LoVo (cell line): ENCODE results near the gene ATP9B.

Source experiments
- DNase-seq: peaks from one replicate; pipeline ENCODE4 v3.0.0-alpha.2; 2016; ENCODE audit warnings: low spot score

The ATP9B gene

GRCh38 chr18:79199691-79200374 lies 130.6 kb downstream of the ATP9B start:
- DNase-seq: no peak

- peak; percentile 7 for DNase-seq
Observed at GRCh38 chr18:79200546-79201268, 131.5 kb downstream of the ATP9B start.

- DNase-seq: peak; percentile 55
Observed at GRCh38 chr18:79203017-79203605, 133.9 kb downstream of the ATP9B start.

GRCh38 chr18:79204889-79205807 lies 136.0 kb downstream of the ATP9B start:
- no peak for DNase-seq

DNA sequence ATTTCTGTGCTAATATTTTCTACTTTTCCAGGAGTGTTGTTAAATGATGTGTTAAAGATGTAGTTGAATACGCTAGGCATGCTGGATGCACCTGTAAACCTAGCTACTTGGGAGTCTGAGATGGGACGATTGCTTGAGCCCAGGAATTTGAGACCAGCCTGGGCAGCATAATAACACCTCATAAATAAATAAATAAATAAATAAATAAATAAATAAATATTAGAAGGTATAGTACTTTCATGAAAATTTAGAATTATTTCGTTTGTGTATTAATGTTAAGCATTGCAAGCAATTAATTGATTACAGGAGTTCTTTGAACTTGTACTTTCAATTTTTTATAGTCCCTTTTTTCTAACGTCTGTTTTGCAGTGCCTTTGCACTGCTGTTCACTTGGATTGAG lies 137.2 kb downstream of the ATP9B start:
- DNase-seq: no peak

DNA sequence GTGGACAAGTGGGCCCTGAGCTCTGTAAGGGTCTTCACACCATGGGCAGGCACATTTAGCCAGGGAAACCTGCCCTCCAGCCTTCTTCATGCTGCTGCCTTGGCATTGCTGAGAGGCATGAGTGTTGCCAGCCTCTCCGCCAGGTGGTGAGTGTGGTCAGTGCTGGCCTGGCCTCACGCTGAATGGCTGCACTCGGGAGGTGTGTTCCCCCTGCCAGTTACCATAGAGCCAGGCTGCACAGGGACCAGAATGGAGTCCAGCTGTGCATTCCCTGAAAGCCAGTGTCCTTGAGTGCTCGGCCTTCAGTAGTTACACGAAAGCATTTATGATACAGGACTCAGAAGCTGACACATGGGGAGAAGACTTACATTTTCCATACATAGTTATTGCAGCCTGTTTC lies 139.7 kb downstream of the ATP9B start:
- DNase-seq: no peak

- DNase-seq: no peak
Observed at GRCh38 chr18:79210002-79210910, 141.1 kb downstream of the ATP9B start.

GRCh38 chr18:79211844-79212243 lies 142.7 kb downstream of the ATP9B start:
- no peak for DNase-seq

- DNase-seq: no peak
Observed at GRCh38 chr18:79214056-79214455, 144.9 kb downstream of the ATP9B start.

DNA sequence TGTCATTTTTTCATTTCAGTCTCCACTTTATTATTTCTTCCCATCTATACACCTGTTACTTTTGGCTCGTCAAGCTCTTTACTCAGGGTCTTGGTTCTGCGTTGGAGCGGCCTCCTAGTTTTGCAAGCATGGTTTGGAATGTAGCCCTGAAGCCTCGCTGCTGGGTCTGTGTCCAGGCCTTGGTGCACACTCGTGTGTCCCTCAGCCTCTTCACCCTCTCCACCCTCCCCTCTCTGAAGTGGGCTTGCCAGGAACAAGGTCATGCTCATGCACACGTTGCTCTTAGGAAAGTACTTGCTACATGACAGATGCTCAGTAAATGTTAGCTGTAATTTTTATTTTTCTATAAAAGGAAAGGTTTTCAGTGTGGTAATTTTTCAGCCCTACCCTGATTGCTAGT lies 147.0 kb downstream of the ATP9B start:
- DNase-seq: no peak

GRCh38 chr18:79217979-79218604 lies 148.9 kb downstream of the ATP9B start:
- DNase-seq: no peak

DNA sequence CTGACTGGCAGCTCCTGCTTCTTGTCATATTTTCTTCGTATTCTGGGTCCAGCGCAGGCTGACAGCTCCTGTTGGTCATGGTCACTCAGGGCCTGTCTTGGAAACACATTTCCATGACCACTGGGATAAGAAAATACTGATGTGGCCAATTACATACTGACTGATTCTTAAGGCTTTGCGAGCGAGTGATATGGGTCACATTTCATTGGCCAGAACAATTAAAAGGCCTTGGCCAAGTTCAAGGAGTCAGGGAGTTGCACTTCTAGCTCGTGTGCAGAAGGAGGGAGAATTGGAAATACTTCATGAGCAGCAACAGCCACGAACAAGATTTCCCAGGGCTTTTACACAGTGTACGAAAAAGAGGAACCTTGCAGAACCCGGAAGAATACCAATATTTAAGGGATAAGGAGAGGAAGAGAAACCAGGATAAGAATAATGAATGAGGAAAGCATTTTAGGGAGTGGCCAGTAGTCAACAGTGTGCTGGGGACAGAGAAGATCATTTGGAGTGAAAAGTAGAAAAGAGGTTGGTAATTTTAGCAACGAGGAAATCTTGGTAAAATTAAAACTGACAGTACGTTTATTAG lies 149.5 kb downstream of the ATP9B start:
- no peak for DNase-seq

DNA sequence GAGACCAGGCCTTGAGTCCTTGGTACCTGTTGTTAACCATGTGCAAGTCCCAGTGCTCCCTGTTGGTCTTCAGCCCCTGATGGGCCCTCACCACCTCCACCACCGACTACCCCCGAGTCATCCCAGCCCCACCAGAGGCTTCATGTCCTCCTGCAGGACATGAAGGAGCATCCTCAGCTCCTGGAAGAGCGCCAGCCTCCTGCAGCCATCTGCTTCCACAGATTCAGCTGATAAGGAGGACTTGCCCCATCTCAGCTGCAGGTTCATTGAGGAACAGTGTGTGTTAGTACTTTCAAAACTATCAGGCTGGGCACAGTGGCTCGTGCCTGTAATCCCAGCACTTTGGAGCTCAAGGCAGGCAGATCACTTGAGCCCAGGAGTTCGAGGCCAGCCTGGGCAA lies 151.9 kb downstream of the ATP9B start:
- DNase-seq: no peak

DNA sequence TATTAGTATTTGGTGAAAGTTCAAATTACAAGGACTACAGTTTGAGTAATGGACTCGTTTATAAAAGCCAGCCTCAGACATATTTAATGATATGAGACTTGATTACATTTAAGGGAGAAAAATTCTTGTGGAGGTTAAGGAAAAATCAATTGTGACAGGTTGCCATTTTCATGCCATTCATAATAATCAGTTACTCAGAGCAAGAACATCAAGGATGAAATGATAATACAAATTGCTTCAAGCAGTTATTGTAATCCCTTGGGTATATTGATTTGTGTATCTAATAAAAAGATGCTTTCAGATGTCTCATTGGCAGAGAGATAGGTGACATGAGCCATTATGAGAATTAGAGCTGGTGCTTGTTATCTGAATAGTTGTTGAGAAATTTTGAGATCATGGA lies 153.6 kb downstream of the ATP9B start:
- DNase-seq: no peak

DNA sequence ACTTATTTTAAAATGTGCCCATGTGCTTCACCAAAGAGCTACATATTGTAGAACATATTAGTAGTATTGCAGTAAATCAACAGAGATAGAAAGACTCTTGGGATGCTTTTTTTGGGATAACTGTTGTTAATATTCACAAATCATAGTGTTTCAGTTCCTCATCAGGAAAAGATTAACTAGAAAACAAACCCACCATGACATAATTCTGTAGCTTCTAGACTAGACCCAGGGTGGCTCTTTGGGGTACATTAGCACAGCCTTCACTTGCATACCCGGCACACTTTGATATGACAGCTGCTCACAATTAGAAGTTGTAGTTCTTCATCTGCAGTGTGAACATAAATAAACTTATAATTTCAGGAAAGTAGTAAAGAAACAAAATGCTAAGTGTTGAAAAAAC lies 154.2 kb downstream of the ATP9B start:
- no peak for DNase-seq

DNA sequence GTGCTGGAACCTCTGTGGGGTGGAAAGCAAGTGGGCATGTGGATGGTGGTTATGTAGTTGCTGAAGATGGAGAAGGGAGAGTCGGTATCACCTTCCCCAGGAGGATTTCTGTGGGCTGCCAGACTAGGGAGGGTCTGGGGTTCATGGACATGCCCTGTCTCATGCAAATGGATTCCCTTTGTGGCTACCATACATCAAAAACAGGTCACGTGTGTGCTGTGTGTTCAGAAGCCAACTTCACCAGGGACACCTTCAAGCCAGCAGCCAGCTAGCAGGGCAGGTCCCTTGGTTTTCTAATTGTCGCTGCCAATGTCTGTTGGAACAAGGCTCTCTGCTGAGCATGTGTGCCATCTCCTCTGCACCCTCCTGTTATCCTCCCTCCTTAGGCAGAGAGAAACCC lies 155.2 kb downstream of the ATP9B start:
- no peak for DNase-seq

DNA sequence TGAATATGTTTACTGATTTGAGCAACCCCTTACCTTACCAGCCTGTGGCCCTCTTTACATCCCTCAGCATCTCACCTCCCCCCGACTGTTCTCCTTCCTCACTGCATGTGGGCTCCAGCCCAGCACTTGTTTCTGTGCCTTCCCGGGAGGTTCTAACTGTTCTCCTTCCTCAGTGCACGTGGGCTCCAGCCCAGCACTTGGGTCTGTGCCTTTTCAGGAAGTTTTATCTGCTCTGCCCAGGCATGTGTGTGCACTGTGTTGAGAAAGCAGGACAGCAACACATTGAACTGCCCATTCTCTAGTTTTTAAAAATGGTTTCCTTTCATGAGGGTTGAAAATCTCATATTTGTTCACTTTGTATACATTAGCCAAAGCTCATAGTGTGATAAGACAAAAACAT lies 158.4 kb downstream of the ATP9B start:
- no peak for DNase-seq

- no peak for DNase-seq
Observed at GRCh38 chr18:79229431-79229830, 160.2 kb downstream of the ATP9B start.

DNA sequence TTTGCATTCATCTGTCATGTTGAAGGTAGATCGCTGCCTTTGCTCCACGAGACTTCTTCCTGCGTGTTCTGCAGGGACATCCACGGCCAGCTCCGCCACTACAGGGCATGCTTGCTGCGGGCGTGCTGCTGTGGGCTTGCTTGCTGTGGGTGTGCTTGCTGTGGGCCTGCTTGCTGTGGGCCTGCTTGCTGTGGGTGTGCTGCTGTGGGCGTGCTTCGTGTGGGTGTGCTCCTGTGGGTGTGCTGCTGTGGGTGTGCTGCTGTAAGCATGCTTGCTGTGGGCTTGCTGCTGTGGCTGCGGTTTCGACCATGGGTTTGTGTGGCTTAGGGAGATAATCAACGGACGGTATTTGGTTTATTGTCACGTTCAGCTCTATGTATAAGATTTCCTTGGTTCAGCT lies 165.2 kb downstream of the ATP9B start:
- no peak for DNase-seq

DNA sequence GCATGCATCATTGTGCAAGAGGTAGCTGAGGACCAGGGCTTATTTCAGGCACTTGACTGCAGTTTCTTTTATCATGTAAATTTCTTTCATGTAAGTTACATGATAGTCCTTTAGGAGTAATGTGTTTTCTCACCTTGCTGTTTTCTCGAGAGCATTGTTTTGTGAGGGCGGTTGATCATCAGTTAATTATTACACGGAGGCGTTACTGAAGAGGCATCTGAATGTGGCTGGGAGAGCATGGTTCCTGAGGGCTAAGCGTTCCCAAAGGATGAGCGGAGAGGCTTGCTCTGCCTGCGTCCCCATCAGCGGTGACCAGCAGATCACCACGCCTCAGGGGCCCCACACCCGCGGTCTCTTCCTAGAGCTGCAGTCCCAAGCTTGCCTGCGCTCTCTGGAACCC lies 170.4 kb downstream of the ATP9B start:
- DNase-seq: no peak
